Activated CD8-positive, alpha-beta T cell treated with anti-CD3 and anti-CD28 coated beads for 36 hours (primary cell): Measurements from ENCODE around the gene POLR2L. TPM values are rescaled to one million over a fixed set of nuclear protein-coding genes. Genes with fewer than 3 reads are reported as not detected.
A peak's percentile ranks its signal among the peaks of the same experiment; 100 is the strongest.

ENCODE experiments used
- ATAC-seq: fragments of 200-7000 bp; cut with Tn5 transposase; one replicate; pipeline ENCODE4 v1.10.0; 2021; ENCODE audit warnings: mild to moderate bottlenecking, moderate library complexity
- CTCF ChIA-PET: fragments of 350-600 bp; sonication (Branson Sonifier 250); formaldehyde crosslinking; loops from one replicate; lab custom pipeline; 2021; ENCODE audit warnings: antibody characterized with exemption; lab: Charles Lee
- POLR2A ChIA-PET: fragments of 350-600 bp; sonication (Branson Sonifier 250); formaldehyde crosslinking; loops from one replicate; lab custom pipeline; 2021; ENCODE audit warnings: antibody characterized with exemption; lab: Charles Lee
- DNase-seq: peaks from one replicate; pipeline ENCODE4 v3.0.0-alpha.2; 2020
- H3K27ac Mint-ChIP-seq: one replicate; pipeline ENCODE4 v1.8.0; 2021; ENCODE audit warnings: mild to moderate bottlenecking, mixed read lengths
- H3K27me3 Mint-ChIP-seq: one replicate; pipeline ENCODE4 v1.8.0; 2021; ENCODE audit warnings: mixed read lengths
- H3K36me3 Mint-ChIP-seq: one replicate; pipeline ENCODE4 v1.8.0; 2021; ENCODE audit warnings: low read depth, mixed read lengths
- H3K4me1 Mint-ChIP-seq: one replicate; pipeline ENCODE4 v1.8.0; 2021; ENCODE audit warnings: low read depth, mixed read lengths
- H3K4me3 Mint-ChIP-seq: one replicate; pipeline ENCODE4 v1.8.0; 2021; ENCODE audit warnings: mild to moderate bottlenecking, moderate library complexity, mixed read lengths
- H3K9me3 Mint-ChIP-seq: one replicate; pipeline ENCODE4 v1.8.0; 2021; ENCODE audit warnings: mixed read lengths
- CTCF ChIP-seq: fragments of 200-600 bp; IDR thresholded peaks from one replicate; pipeline ENCODE4 v1.8.0; 2022; ENCODE audit warnings: antibody characterized with exemption, mild to moderate bottlenecking
- intact Hi-C: fragments of 100-400 bp; cut with micrococcal nuclease; formaldehyde crosslinking; loops from one replicate; pipeline ENCODE4 v1.10.0; 2022
- total RNA-seq, 2 experiments: library from RNA; stranded (reverse); gene quantifications; one replicate each; pipeline ENCODE4 v1.2.3, GENCODE V29; 2021

The POLR2L gene
- total RNA-seq, 2 experiments from 2014 or later = 83.0 to 89.2 TPM

GRCh38 chr11:813072-813455, 29.3 kb downstream of the POLR2L start:
- Mint-ChIP-seq H3K27ac (peak overlapping the region; percentile 87), H3K9me3 (no peaks in the 10 kb centered on the region), H3K4me1 (peaks cover 25% of the 10 kb centered on the region), H3K4me3 (peak overlapping the region; percentile 87), H3K27me3 (no peaks in the 10 kb centered on the region), H3K36me3 (peaks cover 41% of the 10 kb centered on the region)
- intact Hi-C loops = no loop called here
- TF ChIP-seq CTCF = no peak
- ATAC-seq = no peak
- ChIA-PET CTCF (no interaction called here), POLR2A (interaction anchor here (0.8 to 15.6 kb wide), 8 partner anchors 9 to 66 kb away, joined by 3 to 273 read pairs (median 6); partner anchors contain the start of genes CD151, CEND1, CRACR2B and GATD1)
- DNase-seq = no peak

DNA sequence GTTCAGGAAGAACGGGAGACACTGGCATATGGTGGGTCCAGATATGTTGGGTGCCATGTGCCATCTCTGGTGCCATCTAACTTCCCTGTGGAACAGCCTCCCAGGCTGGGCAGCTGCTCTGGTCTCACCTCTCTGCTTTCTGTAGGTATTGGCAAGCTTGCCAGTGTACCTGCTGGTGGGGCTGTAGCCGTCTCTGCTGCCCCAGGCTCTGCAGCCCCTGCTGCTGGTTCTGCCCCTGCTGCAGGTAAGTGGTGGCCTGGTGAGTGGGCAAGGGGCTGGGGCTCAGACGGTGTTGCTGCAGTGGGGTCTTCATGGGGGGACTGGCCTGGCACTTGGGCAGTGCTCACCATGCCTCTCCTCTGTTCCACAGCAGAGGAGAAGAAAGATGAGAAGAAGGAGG, 29.9 kb downstream of the POLR2L start:
- intact Hi-C loops = no loop called here
- ATAC-seq = no peak
- Mint-ChIP-seq H3K4me1 (peaks cover 28% of the 10 kb centered on the region), H3K27ac (peak overlapping the region; percentile 87), H3K9me3 (no peaks in the 10 kb centered on the region), H3K4me3 (peak overlapping the region; percentile 87), H3K36me3 (peaks cover 44% of the 10 kb centered on the region), H3K27me3 (no peaks in the 10 kb centered on the region)
- no peak for TF ChIP-seq CTCF
- CTCF ChIA-PET = interaction anchor here (1.2 to 2.0 kb wide), 2 partner anchors 8 to 16 kb away, joined by 3 to 4 read pairs; no protein-coding TSS in a partner anchor
- POLR2A ChIA-PET = interaction anchor here (0.6 to 15.6 kb wide), 10 partner anchors 7 to 117 kb away, joined by 3 to 273 read pairs (median 6); partner anchors contain the start of genes CD151, CRACR2B, DEAF1 and PIDD1
- DNase-seq = no peak

GRCh38 chr11:811446-812245, 30.7 kb downstream of the POLR2L start:
- no peak for ATAC-seq
- Mint-ChIP-seq H3K4me3 (peak overlapping the region; percentile 87), H3K9me3 (no peaks in the 10 kb centered on the region), H3K27ac (peak overlapping the region; percentile 87), H3K27me3 (no peaks in the 10 kb centered on the region), H3K4me1 (peaks cover 28% of the 10 kb centered on the region), H3K36me3 (peaks cover 44% of the 10 kb centered on the region)
- no peak for DNase-seq
- no peak for TF ChIP-seq CTCF
- intact Hi-C loops = no loop called here
- ChIA-PET CTCF (interaction anchor here (0.9 to 2.0 kb wide), 4 partner anchors 8 to 30 kb away, joined by 3 to 4 read pairs (median 3); partner anchors contain the start of gene POLR2L), POLR2A (interaction anchor here (0.6 to 15.6 kb wide), 10 partner anchors 8 to 543 kb away, joined by 3 to 273 read pairs (median 6); partner anchors contain the start of genes CD151, CRACR2B, DEAF1 and GATD1)

DNA sequence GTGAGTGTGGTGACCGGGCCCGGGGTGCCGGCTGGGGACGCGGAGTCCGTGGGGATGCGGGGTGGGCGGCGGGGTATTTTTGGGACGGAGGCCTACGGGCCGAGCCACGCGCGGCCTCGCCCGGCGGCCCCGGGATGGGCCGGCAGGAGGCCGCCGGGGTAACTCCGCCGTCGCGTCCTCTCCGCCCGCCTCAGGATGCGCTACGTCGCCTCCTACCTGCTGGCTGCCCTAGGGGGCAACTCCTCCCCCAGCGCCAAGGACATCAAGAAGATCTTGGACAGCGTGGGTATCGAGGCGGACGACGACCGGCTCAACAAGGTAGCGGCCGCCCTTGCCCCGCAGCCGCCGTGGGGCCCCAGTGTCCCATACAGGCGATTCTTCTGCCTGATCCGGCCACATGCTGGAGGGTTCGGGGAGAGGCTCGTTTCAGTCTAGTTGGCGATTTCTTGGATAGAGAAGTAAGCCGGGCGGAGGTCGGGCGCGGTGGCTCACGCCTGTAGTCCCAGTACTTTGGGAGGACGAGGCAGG, 32.2 kb downstream of the POLR2L start:
- Mint-ChIP-seq H3K9me3 (no peaks in the 10 kb centered on the region), H3K36me3 (peaks cover 39% of the 10 kb centered on the region), H3K4me1 (peaks cover 28% of the 10 kb centered on the region), H3K27ac (peak overlapping the region; percentile 99), H3K4me3 (peak overlapping the region; percentile 87), H3K27me3 (no peaks in the 10 kb centered on the region)
- POLR2A ChIA-PET = interaction anchor here (1.3 to 15.6 kb wide), 6 partner anchors 9 to 541 kb away, joined by 3 to 273 read pairs (median 16); partner anchors contain the start of genes CD151, CRACR2B, PNPLA2 and POLR2L
- no peak for TF ChIP-seq CTCF
- no peak for ATAC-seq
- CTCF ChIA-PET = interaction anchor here (1.7 kb wide), 1 partner anchor 12 kb away, joined by 7 read pairs; the partner anchor contains the start of gene SLC25A22
- intact Hi-C loops = no loop called here
- no peak for DNase-seq
